Activated CD8-positive, alpha-beta memory T cell treated with anti-CD3 and anti-CD28 coated beads, Interleukin-2, amount 50 U/mL, for 4 hours (primary cell): ENCODE results near the gene MCRIP1.

Experiments used
- DNase-seq: peaks from one replicate; pipeline ENCODE4 v3.0.0-alpha.2; 2020

MCRIP1 gene

GRCh38 chr17:81817758-81818147 is 15.3 kb downstream of the MCRIP1 start:
- no peak for DNase-seq

GRCh38 chr17:81815646-81815986 is 17.5 kb downstream of the MCRIP1 start:
- DNase-seq: no peak

- no peak for DNase-seq
Observed at GRCh38 chr17:81814748-81815645, 18.1 kb downstream of the MCRIP1 start.

- no peak for DNase-seq
Observed at GRCh38 chr17:81813861-81814683, 19.0 kb downstream of the MCRIP1 start.

- no peak for DNase-seq
Observed at GRCh38 chr17:81813371-81813684, 19.8 kb downstream of the MCRIP1 start.

GRCh38 chr17:81812571-81813370 is 20.3 kb downstream of the MCRIP1 start:
- DNase-seq: no peak

- no peak for DNase-seq
Observed at GRCh38 chr17:81811705-81812570, 21.2 kb downstream of the MCRIP1 start.

GRCh38 chr17:81810892-81811704 is 22.0 kb downstream of the MCRIP1 start:
- no peak for DNase-seq

- no peak for DNase-seq
Observed at GRCh38 chr17:81810476-81810875, 22.6 kb downstream of the MCRIP1 start.

GRCh38 chr17:81809556-81809998 is 23.5 kb downstream of the MCRIP1 start:
- no peak for DNase-seq

GRCh38 chr17:81808778-81809555 is 24.1 kb downstream of the MCRIP1 start:
- DNase-seq: no peak

- no peak for DNase-seq
Observed at GRCh38 chr17:81807839-81808238, 25.3 kb downstream of the MCRIP1 start.

- no peak for DNase-seq
Observed at GRCh38 chr17:81807210-81807719, 25.8 kb downstream of the MCRIP1 start.

- no peak for DNase-seq
Observed at GRCh38 chr17:81806461-81807209, 26.5 kb downstream of the MCRIP1 start.

GRCh38 chr17:81805707-81806460 is 27.2 kb downstream of the MCRIP1 start:
- DNase-seq: no peak

GRCh38 chr17:81804559-81805399 is 28.3 kb downstream of the MCRIP1 start:
- DNase-seq: no peak

- no peak for DNase-seq
Observed at GRCh38 chr17:81803728-81804558, 29.1 kb downstream of the MCRIP1 start, which contains the start of gene GCGR. GCGR (plus strand) TSS chr17:81804150; CDS start chr17:81809019, 4,869 bp downstream.
